SK-N-SH treated with all-trans-retinoic acid at 6 μM for 48 hours (cell line): ENCODE data around the gene FBXL13.

Experiments used
- ARNTL ChIP-seq: fragments of 450-650 bp; formaldehyde crosslinking; IDR thresholded peaks from 2 replicates; pipeline ENCODE4 v1.5.0; 2020; ENCODE audit warnings: low read depth, mild to moderate bottlenecking, moderate library complexity, borderline replicate concordance
- CSDC2 ChIP-seq: fragments of 250-450 bp; sonication (Bioruptor Pico); IDR thresholded peaks from 2 replicates; pipeline ENCODE4 v1.5.0; 2020; ENCODE audit warnings: mild to moderate bottlenecking, moderate library complexity
- GLIS3 ChIP-seq: fragments of 250-450 bp; sonication (Bioruptor Pico); IDR thresholded peaks from 2 replicates; pipeline ENCODE4 v1.5.0; 2020; ENCODE audit warnings: mild to moderate bottlenecking, moderate library complexity
- PATZ1 ChIP-seq: fragments of 250-450 bp; sonication (Bioruptor Pico); IDR thresholded peaks from 2 replicates; pipeline ENCODE4 v1.8.0; 2020; ENCODE audit warnings: mild to moderate bottlenecking, moderate library complexity, borderline replicate concordance
- PPARA ChIP-seq: fragments of 250-450 bp; sonication (Bioruptor Pico); IDR thresholded peaks from 2 replicates; pipeline ENCODE4 v1.5.0; 2020; ENCODE audit warnings: mild to moderate bottlenecking, borderline replicate concordance
- ZFP30 ChIP-seq: fragments of 450-650 bp; formaldehyde crosslinking; IDR thresholded peaks from 2 replicates; pipeline ENCODE4 v1.5.0; 2022; ENCODE audit warnings: mild to moderate bottlenecking, moderate library complexity
- ZNF8 ChIP-seq: fragments of 450-650 bp; formaldehyde crosslinking; IDR thresholded peaks from 2 replicates; pipeline ENCODE4 v1.5.0; 2020; ENCODE audit warnings: mild to moderate bottlenecking, moderate library complexity

- TF ChIP-seq CSDC2 (no peak), ZFP30 (CRISPR knock-in tag) (no peak), PPARA (CRISPR knock-in tag) (no peak), ZNF8 (CRISPR knock-in tag) (no peak), GLIS3 (CRISPR knock-in tag) (no peak), ARNTL (no peak), PATZ1 (CRISPR knock-in tag) (no peak)
Observed at GRCh38 chr7:102888561-102889233, 185.9 kb downstream of the FBXL13 start.
